Measurements from ENCODE around the gene LOXL1.
"Not testable (repeated sequence)": the region's sequence is repeated elsewhere in the genome, so short reads cannot be mapped to it uniquely, and the experiment has no call there.

Gene LOXL1

DNA sequence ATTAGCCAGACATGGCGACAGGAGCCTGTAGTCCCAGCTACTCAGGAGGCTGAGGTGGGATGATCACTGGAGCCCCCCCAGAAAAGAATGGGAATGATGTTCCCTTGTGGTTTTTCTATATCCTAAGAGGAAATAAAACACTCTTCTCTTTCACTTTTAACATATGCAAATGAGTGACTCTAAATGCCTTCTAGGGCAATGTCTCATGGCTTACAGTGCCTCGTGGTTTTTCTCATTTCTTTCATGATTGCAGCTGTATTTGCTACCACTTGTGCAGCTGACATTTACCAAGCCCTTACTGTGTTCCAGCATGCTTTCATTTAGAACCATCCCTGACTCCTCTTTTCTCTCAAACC lies 39.5 kb downstream of the LOXL1 start:
- DNase-seq (ENCODE audit: extremely low read depth, low read depth) = no peak
- TF ChIP-seq CTCF (IDR thresholded peaks at IDR 0.05; ENCODE audit: low read depth, low read length) = no peak

GRCh38 chr15:73968461-73968860 lies 42.2 kb downstream of the LOXL1 start:
- no peak for TF ChIP-seq CTCF (IDR thresholded peaks at IDR 0.05; ENCODE audit: low read depth, low read length)
- no peak for DNase-seq (ENCODE audit: extremely low read depth, low read depth)

DNA sequence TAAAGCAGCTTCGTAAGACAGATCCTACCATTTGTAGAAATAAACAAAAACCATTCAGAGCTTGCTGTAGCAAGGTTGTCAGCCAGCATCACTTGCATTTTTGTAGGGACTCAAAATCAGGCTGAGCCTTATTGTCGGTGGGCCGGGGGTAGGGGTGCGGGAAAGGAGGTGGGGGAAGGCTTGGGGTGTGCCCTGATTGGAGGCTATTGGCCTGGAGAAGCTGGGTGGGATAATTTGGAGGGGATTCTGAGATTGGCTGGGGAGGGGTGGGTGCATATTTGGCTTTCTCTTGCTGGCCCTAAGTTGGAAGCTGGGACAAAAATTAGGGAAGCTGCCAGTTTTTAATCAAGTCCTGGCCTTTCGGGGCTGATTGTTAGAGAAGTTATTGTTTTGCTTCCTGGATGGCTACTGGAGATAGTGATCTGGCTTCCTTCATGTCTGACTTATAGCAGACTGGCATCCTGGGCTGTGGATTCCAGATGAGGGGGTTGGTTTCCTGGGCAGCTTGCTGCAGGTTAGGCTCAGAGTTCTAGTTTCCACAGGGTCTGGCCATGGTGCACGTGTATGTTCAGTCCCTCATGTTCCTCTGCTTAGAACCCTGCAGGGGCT lies 43.0 kb downstream of the LOXL1 start:
- no peak for TF ChIP-seq CTCF (IDR thresholded peaks at IDR 0.05; ENCODE audit: low read depth, low read length)
- DNase-seq (ENCODE audit: extremely low read depth, low read depth) = no peak

- TF ChIP-seq CTCF (IDR thresholded peaks at IDR 0.05; ENCODE audit: low read depth, low read length) = peak; percentile 91
- no peak for DNase-seq (ENCODE audit: extremely low read depth, low read depth)
Measured at GRCh38 chr15:73972984-73973682, 46.9 kb downstream of the LOXL1 start.

GRCh38 chr15:73973683-73974200 lies 47.5 kb downstream of the LOXL1 start:
- DNase-seq (ENCODE audit: extremely low read depth, low read depth) = not testable (repeated sequence)

DNA sequence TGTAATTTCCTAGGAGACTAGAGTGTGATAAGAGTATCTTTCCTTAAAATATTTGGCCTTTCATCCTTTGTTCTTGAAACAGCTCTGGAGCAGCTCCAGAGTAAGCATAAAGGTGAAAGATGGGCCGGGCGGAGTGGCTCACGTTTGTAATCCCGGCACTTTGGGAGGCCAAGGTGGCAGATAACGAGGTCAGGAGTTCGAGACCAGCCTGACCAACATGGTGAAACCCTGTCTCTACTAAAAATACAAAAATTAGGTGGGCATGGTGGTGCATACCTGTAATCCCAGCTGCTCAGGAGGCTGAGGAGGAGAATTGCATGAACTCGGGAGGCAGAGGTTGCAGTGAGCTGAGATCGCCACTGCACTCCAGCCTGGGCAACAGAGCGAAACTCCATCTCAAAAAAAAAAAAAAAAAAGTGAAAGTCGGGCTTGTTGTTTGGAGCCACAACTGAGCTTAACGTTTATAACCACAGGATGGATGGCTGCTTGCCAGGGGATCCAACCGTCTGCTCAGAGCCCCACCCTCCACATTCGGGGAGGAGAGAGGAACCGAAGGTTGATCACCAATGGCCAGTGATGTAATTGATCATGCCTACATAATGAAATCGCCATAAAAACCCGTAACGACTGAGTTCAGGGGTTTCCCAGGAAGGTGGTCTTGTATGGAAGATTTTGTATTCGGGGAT lies 49.3 kb downstream of the LOXL1 start:
- DNase-seq (ENCODE audit: extremely low read depth, low read depth) = not testable (repeated sequence)

DNA sequence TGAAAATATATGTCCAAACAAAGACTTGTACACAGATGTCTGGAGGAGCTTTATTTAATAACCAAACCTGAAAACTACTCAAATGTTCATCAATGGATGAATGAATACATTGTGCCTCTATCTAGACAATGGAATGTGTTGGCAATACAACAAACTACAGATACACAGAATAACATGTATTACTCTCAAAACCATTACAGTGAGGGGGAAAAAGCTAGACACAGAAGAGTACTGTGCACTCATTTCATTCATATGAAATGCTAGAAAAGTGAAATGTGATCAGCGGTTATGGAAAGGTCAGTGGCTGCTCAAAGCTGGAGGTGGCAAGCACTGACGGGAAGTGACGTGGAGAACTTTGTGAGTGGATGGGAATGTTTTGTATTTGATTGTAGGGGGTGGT lies 52.6 kb downstream of the LOXL1 start:
- TF ChIP-seq CTCF (IDR thresholded peaks at IDR 0.05; ENCODE audit: low read depth, low read length) = no peak
- DNase-seq (ENCODE audit: extremely low read depth, low read depth) = no peak

DNA sequence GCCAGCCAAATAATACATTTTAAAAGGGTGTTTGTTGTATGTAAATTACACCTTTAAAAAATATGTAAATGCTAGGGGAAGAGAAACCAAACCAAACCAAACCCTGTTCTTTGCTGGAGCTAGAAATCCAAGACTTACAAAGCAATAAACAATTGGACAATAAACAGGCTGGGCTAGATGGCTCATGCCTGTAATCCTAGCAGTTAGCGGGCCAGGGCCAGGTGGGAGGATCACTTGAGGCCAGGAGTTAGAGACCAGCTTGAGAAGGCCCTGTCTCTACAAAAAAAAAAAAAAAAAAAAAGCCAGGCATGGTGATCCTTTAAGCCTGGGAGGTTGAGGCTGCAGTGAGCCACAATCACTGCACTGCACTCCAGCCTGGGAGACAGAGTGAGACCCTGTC lies 53.4 kb downstream of the LOXL1 start:
- TF ChIP-seq CTCF (IDR thresholded peaks at IDR 0.05; ENCODE audit: low read depth, low read length) = no peak

More for the DNA sequence above, 53.4 kb downstream of the LOXL1 start:
- DNase-seq (ENCODE audit: extremely low read depth, low read depth) = no peak

Measured in AG09319 (cell line).